WTC11 (cell line): ENCODE data around the gene CHTF18. TPM values are rescaled to one million over a fixed set of nuclear protein-coding genes. Genes with fewer than 3 reads are reported as not detected.

Experiments used
- ATAC-seq: fragments of 200-7000 bp; cut with Tn5 transposase; 2 replicates; pipeline ENCODE4 v1.10.0; 2021; ENCODE audit warnings: mild to moderate bottlenecking, moderate library complexity
- CTCF ChIA-PET: fragments of 300-600 bp; sonication (Branson Sonifier 250); formaldehyde crosslinking; loops from one replicate; lab custom pipeline; 2021; ENCODE audit warnings: antibody characterized with exemption; lab: Charles Lee
- POLR2A ChIA-PET: fragments of 350-600 bp; sonication (Branson Sonifier 250); formaldehyde crosslinking; loops from one replicate; lab custom pipeline; 2021; ENCODE audit warnings: antibody characterized with exemption; lab: Charles Lee
- DNase-seq: peaks from one replicate; pipeline ENCODE4 v3.0.0; 2021; ENCODE audit warnings: low spot score
- H3K27ac Mint-ChIP-seq: 2 replicates; pipeline ENCODE4 v1.8.0; 2021; ENCODE audit warnings: mixed read lengths
- H3K27me3 Mint-ChIP-seq: 2 replicates; pipeline ENCODE4 v1.8.0; 2021; ENCODE audit warnings: low read depth, mild to moderate bottlenecking, moderate library complexity, mixed read lengths
- H3K36me3 Mint-ChIP-seq: 2 replicates; pipeline ENCODE4 v1.8.0; 2021; ENCODE audit warnings: mixed read lengths
- H3K4me1 Mint-ChIP-seq: 2 replicates; pipeline ENCODE4 v1.8.0; 2022; ENCODE audit warnings: mixed read lengths
- H3K4me3 Mint-ChIP-seq: 2 replicates; pipeline ENCODE4 v1.8.0; 2021; ENCODE audit warnings: mild to moderate bottlenecking, moderate library complexity, mixed read lengths
- H3K9me3 Mint-ChIP-seq: 2 replicates; pipeline ENCODE4 v1.8.0; 2021; ENCODE audit warnings: mixed read lengths
- ATF6 ChIP-seq: sonication (generic); formaldehyde crosslinking; IDR thresholded peaks from 2 replicates; pipeline ENCODE4 v1.8.1; 2023; ENCODE audit warnings: mild to moderate bottlenecking, missing genetic modification reagents
- CREB1 ChIP-seq: sonication (generic); formaldehyde crosslinking; IDR thresholded peaks from 2 replicates; pipeline ENCODE4 v1.8.0; 2023; ENCODE audit warnings: mild to moderate bottlenecking, missing genetic modification reagents
- ERG ChIP-seq: fragments of 250-450 bp; sonication (Bioruptor Pico); IDR thresholded peaks from 2 replicates; pipeline ENCODE4 v1.8.0; 2021; ENCODE audit warnings: mild to moderate bottlenecking
- PRRX2 ChIP-seq: fragments of 250-450 bp; sonication (Bioruptor Pico); IDR thresholded peaks from 2 replicates; pipeline ENCODE4 v1.8.0; 2021; ENCODE audit warnings: mild to moderate bottlenecking
- USF1 ChIP-seq: sonication (generic); formaldehyde crosslinking; IDR thresholded peaks from 2 replicates; pipeline ENCODE4 v1.8.0; 2022; ENCODE audit warnings: mild to moderate bottlenecking, missing genetic modification reagents
- ZNF219 ChIP-seq: sonication (generic); formaldehyde crosslinking; IDR thresholded peaks from 2 replicates; pipeline ENCODE4 v1.8.0; 2023; ENCODE audit warnings: missing genetic modification reagents, mild to moderate bottlenecking, borderline replicate concordance
- ZNF263 ChIP-seq: sonication (generic); formaldehyde crosslinking; IDR thresholded peaks from 2 replicates; pipeline ENCODE4 v1.8.1; 2022; ENCODE audit warnings: low read depth, mild to moderate bottlenecking, moderate library complexity, missing genetic modification reagents
- ZNF416 ChIP-seq: fragments of 250-450 bp; sonication (Bioruptor Pico); IDR thresholded peaks from 2 replicates; pipeline ENCODE4 v1.9.0; 2021; ENCODE audit warnings: mild to moderate bottlenecking, inconsistent platforms
- ZNF532 ChIP-seq: fragments of 250-450 bp; sonication (Bioruptor Pico); IDR thresholded peaks from 2 replicates; pipeline ENCODE4 v1.9.0; 2021; ENCODE audit warnings: mild to moderate bottlenecking, borderline replicate concordance
- total RNA-seq: library from RNA; stranded (reverse); gene quantifications from 3 replicates; pipeline ENCODE4 v1.2.3, GENCODE V29; 2021

Gene CHTF18
- total RNA-seq, 1 experiment from 2014 or later: 183 TPM

GRCh38 chr16:803754-804080 is 15.3 kb downstream of the CHTF18 start (continued):
- TF ChIP-seq ZNF532: no peak

GRCh38 chr16:804193-805048 is 16.0 kb downstream of the CHTF18 start:
- CTCF ChIA-PET: interaction anchor here (1.5 to 1.8 kb wide), 2 partner anchors 19 to 72 kb away, joined by 5 to 6 read pairs; no protein-coding TSS in a partner anchor
- H3K4me3 Mint-ChIP-seq: no peak overlapping the region
- H3K4me1 Mint-ChIP-seq: peaks cover 9% of the 10 kb centered on the region
- no peak for ATAC-seq
- H3K36me3 Mint-ChIP-seq: peaks cover 2% of the 10 kb centered on the region; the same call in 1 of the 2 replicates
- POLR2A ChIA-PET: interaction anchor here (1.4 kb wide), 1 partner anchor 16 kb away, joined by 3 read pairs; the partner anchor contains the start of genes CHTF18 and RPUSD1
- no peak overlapping the region for H3K27ac Mint-ChIP-seq
- no peaks in the 10 kb centered on the region for H3K9me3 Mint-ChIP-seq
- TF ChIP-seq ZNF416 (CRISPR knock-in tag) (no peak), ATF6 (CRISPR knock-in tag) (no peak), ZNF263 (CRISPR knock-in tag) (no peak), ZNF532 (no peak), ZNF219 (CRISPR knock-in tag) (no peak), ERG (no peak), PRRX2 (no peak), USF1 (CRISPR knock-in tag) (no peak), CREB1 (no peak)
- TF ChIP-seq, all 79 proteins: peak for 0
- peaks cover 46% of the 10 kb centered on the region for H3K27me3 Mint-ChIP-seq
- DNase-seq: no peak
